Tibial artery (tissue), 4 donors: ENCODE measurements around the gene CARD10.

Experiments used
- DNase-seq, 2 donors: peaks; one replicate each; pipeline ENCODE4 v3.0.0-alpha.2; 2019
- H3K27ac ChIP-seq, 2 donors: fragments of 200-600 bp; sonication (generic) in 1 of 2; 1 replicate in 1 of 2; 2 replicates in 1 of 2; pipeline ENCODE4 v1.5.1; 2018 to 2019; ENCODE audit warnings: mild to moderate bottlenecking in 1 of 2
- H3K27me3 ChIP-seq, 2 donors: fragments of 200-600 bp; sonication (generic) in 1 of 2; one replicate each; pipeline versions ENCODE4 v1.5.1 to v1.6.0; 2016 to 2019
- H3K36me3 ChIP-seq, 3 donors: fragments of 200-600 bp; sonication (generic) in 2 of 3; one replicate each; pipeline ENCODE4 v1.5.1; 2016 to 2019; ENCODE audit warnings: mild to moderate bottlenecking in 2 of 3
- H3K4me1 ChIP-seq, 4 donors: fragments of 200-600 bp; sonication (generic) in 2 of 4; 1 replicate in 3 of 4; 2 replicates in 1 of 4; pipeline ENCODE4 v1.5.1; 2016 to 2019
- H3K4me3 ChIP-seq, 2 donors: fragments of 200-600 bp; sonication (generic) in 1 of 2; 1 replicate in 1 of 2; 2 replicates in 1 of 2; pipeline ENCODE4 v1.5.1; 2018 to 2019; ENCODE audit warnings: mild to moderate bottlenecking in 2 of 2
- H3K9me3 ChIP-seq, 3 donors: fragments of 200-600 bp; sonication (generic) in 1 of 3; one replicate each; pipeline ENCODE4 v1.5.1; 2016 to 2019
- CTCF ChIP-seq, 2 experiments: fragments of 200-600 bp in 1 of 2; fragments of 450-650 bp in 1 of 2; IDR thresholded peaks; one replicate each; pipeline ENCODE4 v1.5.1; 2017 to 2019; ENCODE audit warnings: antibody characterized with exemption in 2 of 2, mild to moderate bottlenecking in 1 of 2, moderate library complexity in 1 of 2
- intact Hi-C: fragments of 100-400 bp; cut with DNase I; formaldehyde crosslinking; loops from one replicate; pipeline ENCODE4 v1.15.0; 2023; ENCODE audit warnings: low total_unique reads

CARD10 gene

GRCh38 chr22:37484480-37485394, 34.5 kb downstream of the CARD10 start:
- DNase-seq = peak; percentile 77 to 85
- Histone ChIP-seq H3K27me3 (peaks cover 0 to 86% of the 10 kb centered on the region in 2 donors), H3K4me3 (peak overlapping the region; percentile 41 to 46), H3K4me1 (peaks cover 0 to 22% (median 13%) of the 10 kb centered on the region in 4 donors), H3K9me3 (no peaks in the 10 kb centered on the region), H3K27ac (peak overlapping the region in 1 of 2 donors; percentile 33), H3K36me3 (no peaks in the 10 kb centered on the region)
- no peak for TF ChIP-seq CTCF (IDR thresholded peaks at IDR 0.05)
- intact Hi-C loops = no loop called here

GRCh38 chr22:37483050-37483449, 36.2 kb downstream of the CARD10 start:
- Histone ChIP-seq H3K27ac (no peak overlapping the region), H3K36me3 (no peaks in the 10 kb centered on the region), H3K9me3 (no peaks in the 10 kb centered on the region), H3K4me1 (peaks cover 0 to 22% (median 13%) of the 10 kb centered on the region in 4 donors), H3K4me3 (no peak overlapping the region), H3K27me3 (peaks cover 0 to 79% of the 10 kb centered on the region in 2 donors)
- DNase-seq = no peak
- no peak for TF ChIP-seq CTCF (IDR thresholded peaks at IDR 0.05)
- intact Hi-C loops = no loop called here

DNA sequence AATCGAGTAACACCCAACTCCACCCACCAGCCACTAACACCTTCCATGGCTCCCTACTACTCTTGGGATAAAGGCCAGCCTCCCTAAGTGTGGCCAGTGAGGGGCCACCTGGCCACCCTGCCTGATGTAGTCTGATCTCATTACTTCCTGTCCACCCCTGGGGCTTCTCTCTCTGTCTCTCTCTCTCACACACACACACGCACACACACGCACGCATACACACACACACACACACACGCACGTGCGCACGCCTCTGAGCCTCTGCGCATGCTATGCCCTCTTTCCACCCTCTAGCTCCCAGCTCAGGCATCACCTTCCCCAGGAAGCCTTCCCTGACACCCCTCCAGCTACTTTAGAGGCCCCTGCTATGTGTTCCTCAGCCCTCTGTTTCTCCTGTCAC, 37.0 kb downstream of the CARD10 start:
- H3K4me1 ChIP-seq = peaks cover 0 to 22% (median 13%) of the 10 kb centered on the region in 4 donors
- no peak overlapping the region for H3K27ac ChIP-seq
- no peak overlapping the region for H3K4me3 ChIP-seq
- no peaks in the 10 kb centered on the region for H3K9me3 ChIP-seq
- H3K27me3 ChIP-seq = peaks cover 0 to 79% of the 10 kb centered on the region in 2 donors
- no peak for DNase-seq
- no peaks in the 10 kb centered on the region for H3K36me3 ChIP-seq
- TF ChIP-seq CTCF (IDR thresholded peaks at IDR 0.05) = no peak
- intact Hi-C loops = no loop called here

- Histone ChIP-seq H3K36me3 (no peaks in the 10 kb centered on the region), H3K4me3 (no peak overlapping the region), H3K27ac (no peak overlapping the region), H3K27me3 (peaks cover 0 to 79% of the 10 kb centered on the region in 2 donors), H3K9me3 (no peaks in the 10 kb centered on the region), H3K4me1 (peaks cover 0 to 19% (median 13%) of the 10 kb centered on the region in 4 donors)
- intact Hi-C loops = no loop called here
- no peak for DNase-seq
- TF ChIP-seq CTCF (IDR thresholded peaks at IDR 0.05) = no peak
These were observed 37.8 kb downstream of the CARD10 start for GRCh38 chr22:37481347-37481907.

DNA sequence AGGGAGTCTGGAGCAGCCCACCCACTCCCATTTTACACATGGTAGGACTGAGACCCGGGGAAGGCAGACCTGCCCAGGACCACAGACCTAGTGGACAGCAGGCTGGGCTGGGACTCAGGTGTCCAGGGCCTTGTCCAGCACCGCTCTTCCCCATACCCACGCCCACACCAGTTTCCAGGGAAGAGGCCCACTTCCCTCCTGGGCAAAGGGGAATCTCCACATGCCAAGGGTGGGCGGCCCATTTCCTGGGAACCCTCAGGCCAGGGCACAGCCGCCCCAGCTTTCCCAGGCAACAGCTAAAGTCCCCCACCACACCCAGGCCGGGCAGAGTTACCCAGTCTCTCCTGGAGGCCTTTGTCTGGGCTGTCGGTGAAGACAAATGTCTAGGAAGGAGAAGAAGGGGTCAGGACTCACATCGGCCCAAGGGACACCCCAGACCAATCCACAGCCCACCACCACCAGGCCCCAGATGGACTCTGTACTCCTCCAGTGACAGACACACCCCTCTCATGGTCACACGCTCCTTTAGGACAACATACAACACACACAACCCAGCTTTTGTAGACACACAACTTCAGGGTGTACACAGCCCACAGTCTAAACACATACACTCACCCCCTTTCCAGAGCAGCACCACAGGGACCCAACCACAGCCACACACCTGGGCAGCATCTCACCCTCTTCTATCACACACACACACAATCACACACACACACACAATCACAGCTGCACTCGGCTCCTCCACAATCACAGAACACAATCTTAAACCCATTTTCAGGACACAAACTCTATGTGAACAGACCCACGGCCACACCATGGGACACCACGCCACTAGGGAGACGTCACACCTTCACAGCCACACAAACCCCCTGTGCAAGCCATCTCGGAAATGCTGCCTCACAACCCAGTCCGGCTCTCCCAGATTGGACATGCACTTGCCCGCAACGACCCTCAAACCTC, 38.5 kb downstream of the CARD10 start:
- intact Hi-C loops = no loop called here
- H3K27me3 ChIP-seq = peaks cover 0 to 76% of the 10 kb centered on the region in 2 donors

More for the DNA sequence above, 38.5 kb downstream of the CARD10 start:
- H3K9me3 ChIP-seq = no peaks in the 10 kb centered on the region
- TF ChIP-seq CTCF (IDR thresholded peaks at IDR 0.05) = no peak
- no peak overlapping the region for H3K27ac ChIP-seq
- peaks cover 0 to 13% (median 10%) of the 10 kb centered on the region in 4 donors for H3K4me1 ChIP-seq
- DNase-seq = no peak
- H3K36me3 ChIP-seq = no peaks in the 10 kb centered on the region
- H3K4me3 ChIP-seq = no peak overlapping the region
